K562 (cell line): ENCODE results near the gene PDGFC. TPM values are rescaled to one million over a fixed set of nuclear protein-coding genes. Genes with fewer than 3 reads are reported as not detected.

Experiments
- ATAC-seq: fragments of 200-7000 bp; cut with Tn5 transposase; 3 replicates; pipeline ENCODE4 v1.9.1; 2020; ENCODE audit warnings: moderate library complexity
- BruUV-seq: library from RNA; stranded (reverse); fragments of 400-500 nt; replicated peaks from 2 replicates; lab custom pipeline; 2021; lab: Mats Ljungman, UMichigan
- CTCF ChIA-PET: fragments of 300-600 bp; formaldehyde crosslinking; extraction: SDS; loops from one replicate; lab custom pipeline; 2021; ENCODE audit warnings: low intra/inter-chr PET ratio; lab: Yijun Ruan, JAX
- POLR2A ChIA-PET: fragments of 300-600, 350-650 bp; sonication (Branson Sonifier 250); formaldehyde crosslinking; extraction: SDS; loops from one replicate; lab custom pipeline; 2021; ENCODE audit warnings: antibody characterized with exemption, inconsistent platforms; lab: Yijun Ruan, JAX
- DNase-seq, 4 experiments: peaks; one replicate each; pipeline versions ENCODE4 v3.0.0 to v3.0.0-alpha.2; 2011 to 2018; ENCODE audit warnings: low spot score in 3 of 4, mixed read lengths in 3 of 4; ENCODE audit errors: extremely low read depth in 1 of 4
- FAIRE-seq: peaks from 2 replicates; lab custom pipeline; 2011; peaks lifted over from hg19 to GRCh38; lab: Jason Lieb, UNC
- H2AFZ ChIP-seq: 2 replicates; pipeline ENCODE4 v1.6.0; 2011; ENCODE audit warnings: low read depth, low read length, control low read depth, inconsistent platforms
- H3K27ac ChIP-seq: fragments of 200-600 bp; 3 replicates; pipeline ENCODE4 v1.8.0; 2011; ENCODE audit warnings: low read depth, mild to moderate bottlenecking, control low read depth, inconsistent platforms, low read length, moderate library complexity, mixed read lengths; ENCODE audit errors: extremely low read depth
- H3K27me3 ChIP-seq, 2 experiments: fragments of 300-600 bp in 1 of 2; 2 replicates in 1 of 2; 3 replicates in 1 of 2; pipeline versions ENCODE4 v1.6.0 to v1.8.0; 2011; ENCODE audit warnings: inconsistent platforms in 2 of 2, low read length in 2 of 2, mild to moderate bottlenecking in 1 of 2, mixed read lengths in 1 of 2, moderate library complexity in 1 of 2; ENCODE audit not compliant: control insufficient read depth in 2 of 2, insufficient read depth in 2 of 2
- H3K36me3 ChIP-seq: fragments of 300-600 bp; 3 replicates; pipeline ENCODE4 v1.8.0; 2011; ENCODE audit warnings: mild to moderate bottlenecking, low read length, inconsistent platforms; ENCODE audit not compliant: control insufficient read depth, insufficient read depth
- H3K4me1 ChIP-seq, 2 experiments: fragments of 200-600 bp in 1 of 2; replicated peaks in 1 of 2; 2 replicates in 1 of 2; 3 replicates in 1 of 2; pipeline versions ENCODE4 v1.5.1 to v1.8.0; 2011; ENCODE audit warnings: inconsistent platforms in 2 of 2, low read length in 2 of 2, mild to moderate bottlenecking in 1 of 2, mixed read lengths in 1 of 2, moderate library complexity in 1 of 2; ENCODE audit not compliant: control insufficient read depth in 2 of 2, insufficient read depth in 2 of 2
- H3K4me2 ChIP-seq: 2 replicates; pipeline ENCODE4 v1.6.1; 2011; ENCODE audit warnings: low read length, control low read depth, inconsistent platforms, mixed read lengths; ENCODE audit not compliant: insufficient read depth
- H3K4me3 ChIP-seq: fragments of 200-600 bp; sonication (generic), shearing (Covaris generic); 2 replicates; pipeline ENCODE4 v1.5.1; 2016; ENCODE audit warnings: control low read depth, inconsistent platforms
- H3K79me2 ChIP-seq: fragments of 200-600 bp; 3 replicates; pipeline ENCODE4 v1.8.0; 2011; ENCODE audit warnings: low read length, inconsistent platforms; ENCODE audit not compliant: control insufficient read depth, insufficient read depth
- H3K9ac ChIP-seq, 2 experiments: 2 replicates each; pipeline versions ENCODE4 v1.6.0 to v1.6.1; 2011; ENCODE audit warnings: low read depth in 2 of 2, low read length in 2 of 2, control low read depth in 1 of 2, inconsistent platforms in 1 of 2, mild to moderate bottlenecking in 1 of 2, mixed read lengths in 1 of 2; ENCODE audit not compliant: insufficient read depth in 1 of 2
- H3K9me1 ChIP-seq: one replicate; pipeline ENCODE4 v1.6.0; 2011; ENCODE audit warnings: inconsistent platforms, mild to moderate bottlenecking, low read length, moderate library complexity; ENCODE audit not compliant: control insufficient read depth, insufficient read depth
- H3K9me3 ChIP-seq: replicated peaks from 2 replicates; pipeline ENCODE4 v1.5.1; 2011; ENCODE audit warnings: low read depth, low read length, inconsistent platforms; ENCODE audit not compliant: control insufficient read depth, insufficient read depth
- H4K20me1 ChIP-seq: replicated peaks from 2 replicates; pipeline ENCODE4 v1.6.1; 2011; ENCODE audit warnings: low read length, inconsistent platforms, mixed read lengths; ENCODE audit not compliant: control insufficient read depth, insufficient read depth
- ARID1B ChIP-seq: fragments of 450-650 bp; IDR thresholded peaks from 2 replicates; pipeline ENCODE4 v1.6.1; 2016; ENCODE audit warnings: antibody characterized with exemption, mild to moderate bottlenecking, inconsistent platforms
- ATF1 ChIP-seq, 2 experiments: fragments of 450-650 bp in 1 of 2; IDR thresholded peaks; 2 replicates each; pipeline ENCODE4 v1.6.1; 2016; ENCODE audit warnings: missing compliant biosample characterization in 1 of 2, missing genetic modification characterization in 1 of 2
- CXXC5 ChIP-seq: fragments of 250-450 bp; sonication (Bioruptor Pico); IDR thresholded peaks from 2 replicates; pipeline ENCODE4 v1.8.0; 2022; ENCODE audit warnings: inconsistent platforms, mild to moderate bottlenecking, moderate library complexity
- EHMT2 ChIP-seq: fragments of 450-650 bp; IDR thresholded peaks from 2 replicates; pipeline ENCODE4 v1.6.1; 2018; ENCODE audit warnings: antibody characterized with exemption
- FOXA3 ChIP-seq, 2 experiments: fragments of 450-650 bp in 1 of 2; sonication (generic) in 1 of 2; formaldehyde crosslinking; IDR thresholded peaks in 1 of 2; conservative IDR thresholded peaks in 1 of 2; 2 replicates each; pipeline versions ENCODE4 v1.4.0 to v1.8.0; 2020 to 2022; ENCODE audit warnings: mild to moderate bottlenecking in 2 of 2, missing genetic modification reagents in 1 of 2
- HNRNPH1 ChIP-seq: fragments of 200-400 bp; formaldehyde crosslinking; optimal IDR thresholded peaks from 2 replicates; pipeline ENCODE3; 2017; ENCODE audit warnings: low read depth, mild to moderate bottlenecking, low read length, moderate library complexity
- HNRNPLL ChIP-seq: fragments of 200-400 bp; formaldehyde crosslinking; IDR thresholded peaks from 2 replicates; pipeline ENCODE4 v1.6.1; 2017; ENCODE audit warnings: low read length, low read depth, mild to moderate bottlenecking; ENCODE audit not compliant: poor library complexity, severe bottlenecking
- MAZ ChIP-seq, 2 experiments: fragments of 450-650 bp in 1 of 2; sonication (generic) in 1 of 2; formaldehyde crosslinking; IDR thresholded peaks in 1 of 2; conservative IDR thresholded peaks in 1 of 2; 2 replicates each; pipeline versions ENCODE4 v1.4.0 to v1.5.0; 2020; ENCODE audit warnings: mild to moderate bottlenecking in 1 of 2, missing genetic modification reagents in 1 of 2
- NCOA1 ChIP-seq: fragments of 450-650 bp; IDR thresholded peaks from 2 replicates; pipeline ENCODE4 v1.6.1; 2016; ENCODE audit warnings: low read depth
- NFE2 ChIP-seq: IDR thresholded peaks from 2 replicates; pipeline ENCODE4 v1.6.1; 2014; ENCODE audit warnings: antibody characterized with exemption, low read depth
- PHB ChIP-seq: fragments of 250-450 bp; sonication (Bioruptor Pico); IDR thresholded peaks from 2 replicates; pipeline ENCODE4 v1.5.0; 2021
- PRPF4 ChIP-seq: fragments of 200-400 bp; formaldehyde crosslinking; IDR thresholded peaks from one replicate; pipeline ENCODE4 v1.6.1; 2017; ENCODE audit warnings: low read length, low read depth, mild to moderate bottlenecking; ENCODE audit not compliant: insufficient read depth, poor library complexity, severe bottlenecking
- SMARCB1 ChIP-seq: IDR thresholded peaks from 2 replicates; pipeline ENCODE4 v1.6.1; 2011; ENCODE audit warnings: improper control_type of control experiment, low read depth; ENCODE audit not compliant: insufficient read length
- SUPT5H ChIP-seq: fragments of 450-650 bp; IDR thresholded peaks from 2 replicates; pipeline ENCODE4 v1.6.1; 2016
- ZNF232 ChIP-seq: sonication (generic); formaldehyde crosslinking; IDR thresholded peaks from 2 replicates; pipeline ENCODE4 v1.8.0; 2022; ENCODE audit warnings: mild to moderate bottlenecking, missing genetic modification reagents
- ZNF717 ChIP-seq: fragments of 250-450 bp; sonication (Bioruptor Pico); IDR thresholded peaks from 2 replicates; pipeline ENCODE4 v1.5.0; 2021
- ZZZ3 ChIP-seq: fragments of 450-650 bp; IDR thresholded peaks from 2 replicates; pipeline ENCODE4 v1.6.1; 2016; ENCODE audit warnings: antibody characterized with exemption, mild to moderate bottlenecking, moderate library complexity
- WGBS: fragments of 100-300 bp; shearing (Covaris generic); methylation state at CpG from one replicate; pipeline ENCODE4 v1.1.6; 2016; ENCODE audit warnings: low coverage, mixed read lengths; ENCODE audit not compliant: insufficient coverage; ENCODE audit errors: missing lambda C conversion rate; 5-methylcytosine and 5-hydroxymethylcytosine counted together
- in situ Hi-C: fragments of 300-500 bp; cut with MboI; formaldehyde crosslinking; loops from 4 replicates; pipeline ENCODE4 v1.15.0; 2018; ENCODE audit warnings: inconsistent platforms, mixed read lengths
- intact Hi-C: fragments of 100-400 bp; cut with micrococcal nuclease; formaldehyde crosslinking; loops from 2 replicates; pipeline ENCODE4 v1.14.2; 2022
- polyA plus RNA-seq, 8 experiments: library from polyadenylated mRNA; depleted of rRNA in 4 of 8; stranded (reverse) in 5 of 8; unstranded in 3 of 8; fragments of >200 nt; fragmentation: Nextera tagmentation in 2 of 8; fragmentation: Illumina TruSeq in 1 of 8; extraction: Ambion mirVana in 2 of 8; extraction: Trizol in 1 of 8; gene quantifications; 2 replicates each; pipeline versions ENCODE4 v1.2.1 to v1.2.3, GENCODE V29; 2011 to 2014; ENCODE audit warnings: inconsistent platforms in 1 of 8, missing spikeins in 1 of 8
- total RNA-seq, 7 experiments: library from RNA; depleted of rRNA in 6 of 7; stranded (reverse); fragments of >200 nt in 6 of 7; fragmentation: Illumina TruSeq in 2 of 7; extraction: Trizol in 2 of 7; gene quantifications; 2 replicates each; pipeline versions ENCODE4 v1.2.1 to v1.2.3, GENCODE V29; 2011 to 2021; ENCODE audit warnings: low replicate concordance in 1 of 7
- TF ChIP-seq, protein P1 (sequence below): fragments of 450-650 bp; IDR thresholded peaks from one replicate; pipeline ENCODE4 v1.6.1; 2018; ENCODE audit warnings: mild to moderate bottlenecking, moderate library complexity; ENCODE audit not compliant: partially characterized antibody
- TF ChIP-seq, protein P2 (sequence below): sonication (generic); formaldehyde crosslinking; IDR thresholded peaks from 2 replicates; pipeline ENCODE4 v1.4.0; 2020; ENCODE audit warnings: mild to moderate bottlenecking, missing genetic modification reagents
- TF ChIP-seq, protein P3 (sequence below): IDR thresholded peaks from 2 replicates; pipeline ENCODE4 v1.6.1; 2014; ENCODE audit warnings: antibody characterized with exemption

Gene PDGFC
- total and polyA plus RNA-seq, 9 of the 15 experiments (the other 6 are each of a cell fraction or from before 2014, with no cell fraction given), result not detected

DNA sequence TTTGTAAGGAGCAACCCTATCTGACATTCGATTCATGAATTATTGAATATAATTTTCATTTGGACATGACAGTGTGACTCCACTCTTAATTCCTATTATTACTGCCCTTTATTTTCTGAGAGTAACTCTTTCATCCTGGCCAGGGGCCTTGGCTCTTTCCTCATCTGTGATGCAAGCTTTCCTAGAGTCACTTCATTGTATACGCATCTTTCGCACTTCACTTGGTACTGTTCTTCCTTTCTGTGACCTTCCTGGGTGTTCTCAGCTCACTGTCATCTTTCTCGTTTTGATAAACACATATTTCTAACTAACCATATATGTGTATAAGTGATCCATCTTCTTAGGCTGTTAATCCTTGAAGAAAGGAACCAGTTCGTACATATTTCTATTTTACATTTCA, 160.3 kb downstream of the PDGFC start:
- Histone ChIP-seq H3K79me2 (no peaks in the 10 kb centered on the region), H3K4me2 (no peak overlapping the region), H3K9me1 (no peaks in the 10 kb centered on the region), H4K20me1 (no peaks in the 10 kb centered on the region), H3K9me3 (no peaks in the 10 kb centered on the region), H2AFZ (no peak overlapping the region), H3K36me3 (no peaks in the 10 kb centered on the region), H3K4me3 (no peak overlapping the region), H3K4me1 (no peaks in the 10 kb centered on the region), H3K27me3 (no peaks in the 10 kb centered on the region), H3K27ac (no peak overlapping the region), H3K9ac (no peak overlapping the region)
- WGBS, result 7% methylated on average over 5 of the region's 5 CpGs
- ATAC-seq, result no peak
- intact Hi-C loops, result no loop called here
- in situ Hi-C loops, result no loop called here
- CTCF ChIA-PET, result no interaction called here
- FAIRE-seq, result no peak
- DNase-seq, result no peak
- no TSS peak for BruUV-seq
- POLR2A ChIA-PET, result no interaction called here
- TF ChIP-seq ZNF717, result no peak
- TF ChIP-seq SMARCB1, result no peak
- TF ChIP-seq ZNF232 (CRISPR knock-in tag), result no peak
- TF ChIP-seq, protein P1, sequence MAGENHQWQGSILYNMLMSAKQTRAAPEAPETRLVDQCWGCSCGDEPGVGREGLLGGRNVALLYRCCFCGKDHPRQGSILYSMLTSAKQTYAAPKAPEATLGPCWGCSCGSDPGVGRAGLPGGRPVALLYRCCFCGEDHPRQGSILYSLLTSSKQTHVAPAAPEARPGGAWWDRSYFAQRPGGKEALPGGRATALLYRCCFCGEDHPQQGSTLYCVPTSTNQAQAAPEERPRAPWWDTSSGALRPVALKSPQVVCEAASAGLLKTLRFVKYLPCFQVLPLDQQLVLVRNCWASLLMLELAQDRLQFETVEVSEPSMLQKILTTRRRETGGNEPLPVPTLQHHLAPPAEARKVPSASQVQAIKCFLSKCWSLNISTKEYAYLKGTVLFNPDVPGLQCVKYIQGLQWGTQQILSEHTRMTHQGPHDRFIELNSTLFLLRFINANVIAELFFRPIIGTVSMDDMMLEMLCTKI, result no peak
- TF ChIP-seq EHMT2, result no peak
- TF ChIP-seq ATF1 (CRISPR knock-in tag; IDR thresholded peaks at IDR 0.05), result no peak
- no peak for TF ChIP-seq ATF1 (tag; IDR thresholded peaks at IDR 0.05)
- no peak for TF ChIP-seq FOXA3 (CRISPR knock-in tag; conservative IDR thresholded peaks at IDR 0.05 in 1 of 2, IDR thresholded peaks at IDR 0.05 in 1 of 2)
- TF ChIP-seq NFE2, result no peak
- TF ChIP-seq NCOA1, result no peak
- TF ChIP-seq PRPF4, result no peak
- TF ChIP-seq CXXC5, result no peak
- TF ChIP-seq PHB (CRISPR knock-in tag), result no peak
- TF ChIP-seq SUPT5H, result no peak
- TF ChIP-seq, protein P2, sequence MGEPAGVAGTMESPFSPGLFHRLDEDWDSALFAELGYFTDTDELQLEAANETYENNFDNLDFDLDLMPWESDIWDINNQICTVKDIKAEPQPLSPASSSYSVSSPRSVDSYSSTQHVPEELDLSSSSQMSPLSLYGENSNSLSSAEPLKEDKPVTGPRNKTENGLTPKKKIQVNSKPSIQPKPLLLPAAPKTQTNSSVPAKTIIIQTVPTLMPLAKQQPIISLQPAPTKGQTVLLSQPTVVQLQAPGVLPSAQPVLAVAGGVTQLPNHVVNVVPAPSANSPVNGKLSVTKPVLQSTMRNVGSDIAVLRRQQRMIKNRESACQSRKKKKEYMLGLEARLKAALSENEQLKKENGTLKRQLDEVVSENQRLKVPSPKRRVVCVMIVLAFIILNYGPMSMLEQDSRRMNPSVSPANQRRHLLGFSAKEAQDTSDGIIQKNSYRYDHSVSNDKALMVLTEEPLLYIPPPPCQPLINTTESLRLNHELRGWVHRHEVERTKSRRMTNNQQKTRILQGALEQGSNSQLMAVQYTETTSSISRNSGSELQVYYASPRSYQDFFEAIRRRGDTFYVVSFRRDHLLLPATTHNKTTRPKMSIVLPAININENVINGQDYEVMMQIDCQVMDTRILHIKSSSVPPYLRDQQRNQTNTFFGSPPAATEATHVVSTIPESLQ (CRISPR knock-in tag), result no peak
- TF ChIP-seq, protein P3, sequence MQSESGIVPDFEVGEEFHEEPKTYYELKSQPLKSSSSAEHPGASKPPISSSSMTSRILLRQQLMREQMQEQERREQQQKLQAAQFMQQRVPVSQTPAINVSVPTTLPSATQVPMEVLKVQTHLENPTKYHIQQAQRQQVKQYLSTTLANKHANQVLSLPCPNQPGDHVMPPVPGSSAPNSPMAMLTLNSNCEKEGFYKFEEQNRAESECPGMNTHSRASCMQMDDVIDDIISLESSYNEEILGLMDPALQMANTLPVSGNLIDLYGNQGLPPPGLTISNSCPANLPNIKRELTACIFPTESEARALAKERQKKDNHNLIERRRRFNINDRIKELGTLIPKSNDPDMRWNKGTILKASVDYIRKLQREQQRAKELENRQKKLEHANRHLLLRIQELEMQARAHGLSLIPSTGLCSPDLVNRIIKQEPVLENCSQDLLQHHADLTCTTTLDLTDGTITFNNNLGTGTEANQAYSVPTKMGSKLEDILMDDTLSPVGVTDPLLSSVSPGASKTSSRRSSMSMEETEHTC, result no peak
- no peak for TF ChIP-seq HNRNPH1
- no peak for TF ChIP-seq HNRNPLL
- no peak for TF ChIP-seq ARID1B
- TF ChIP-seq MAZ (CRISPR knock-in tag; conservative IDR thresholded peaks at IDR 0.05 in 1 of 2, IDR thresholded peaks at IDR 0.05 in 1 of 2), result no peak
- TF ChIP-seq ZZZ3, result no peak
- TF ChIP-seq, all 486 proteins: peak for 0
